SU-DHL-6 (cell line): ENCODE measurements around the gene WFDC8.
"Not testable (repeated sequence)": the region's sequence is repeated elsewhere in the genome, so short reads cannot be mapped to it uniquely, and the experiment has no call there.

Source experiments
- H2AFZ ChIP-seq: fragments of 200-600 bp; sonication (generic); 2 replicates; pipeline ENCODE4 v1.6.1; 2014; ENCODE audit warnings: low read depth, mild to moderate bottlenecking, moderate library complexity, mixed read lengths, antibody characterized with exemption, low read length; ENCODE audit not compliant: severe bottlenecking
- H3F3A ChIP-seq: fragments of 200-600 bp; shearing (Covaris generic); 2 replicates; pipeline ENCODE4 v1.6.0; 2016; ENCODE audit warnings: antibody characterized with exemption, mild to moderate bottlenecking; ENCODE audit not compliant: insufficient read depth
- H3K27ac ChIP-seq: fragments of 200-600 bp; sonication (generic); 2 replicates; pipeline ENCODE4 v1.5.1; 2016; ENCODE audit warnings: low read depth, mild to moderate bottlenecking, low read length, moderate library complexity, mixed read lengths
- H3K27me3 ChIP-seq: fragments of 200-600 bp; sonication (generic), shearing (Covaris generic); 2 replicates; pipeline ENCODE4 v1.6.0; 2014; ENCODE audit warnings: mild to moderate bottlenecking, low read length
- H3K36me3 ChIP-seq: fragments of 200-600 bp; sonication (generic); 2 replicates; pipeline ENCODE4 v1.6.1; 2014; ENCODE audit warnings: mild to moderate bottlenecking, low read length, mixed read lengths
- H3K4me2 ChIP-seq: fragments of 300-600, 200-600 bp; shearing (Covaris generic), sonication (generic); 2 replicates; pipeline ENCODE4 v1.6.0; 2014; ENCODE audit warnings: low read length, low read depth, mild to moderate bottlenecking; ENCODE audit not compliant: poor library complexity, severe bottlenecking
- H3K4me3 ChIP-seq: fragments of 200-600 bp; sonication (generic); 2 replicates; pipeline ENCODE4 v1.5.1; 2014; ENCODE audit warnings: antibody characterized with exemption, low read length, mild to moderate bottlenecking, mixed read lengths; ENCODE audit not compliant: insufficient read depth, poor library complexity, severe bottlenecking
- H3K79me2 ChIP-seq: fragments of 200-600 bp; sonication (generic); 2 replicates; pipeline ENCODE4 v1.6.1; 2014; ENCODE audit warnings: mild to moderate bottlenecking, low read length, moderate library complexity; ENCODE audit not compliant: insufficient read depth
- H3K9ac ChIP-seq: fragments of 200-600 bp; sonication (generic); 2 replicates; pipeline ENCODE4 v1.7.0; 2014; ENCODE audit warnings: mild to moderate bottlenecking, low read length
- H3K9me2 ChIP-seq: fragments of 200-600 bp; sonication (generic); replicated peaks from 2 replicates; pipeline ENCODE4 v1.6.1; 2014; ENCODE audit warnings: low read length; ENCODE audit not compliant: insufficient read depth
- H3K9me3 ChIP-seq: fragments of 200-600 bp; sonication (generic); 2 replicates; pipeline ENCODE4 v1.6.1; 2014; ENCODE audit warnings: low read length, mixed read lengths; ENCODE audit not compliant: insufficient read depth
- H4K20me1 ChIP-seq: fragments of 200-600 bp; sonication (generic); 2 replicates; pipeline ENCODE4 v1.6.1; 2014; ENCODE audit warnings: low read depth, mild to moderate bottlenecking, antibody characterized with exemption, low read length, moderate library complexity, mixed read lengths
- EZH2phosphoT487 ChIP-seq: fragments of 200-600 bp; sonication (generic), shearing (Covaris generic); conservative IDR thresholded peaks from 2 replicates; pipeline ENCODE4 v1.6.1; 2018; ENCODE audit warnings: mild to moderate bottlenecking, antibody characterized with exemption, low read length, moderate library complexity, mixed read lengths
- TF ChIP-seq, protein P1 (sequence below): fragments of 200-600 bp; sonication (generic); IDR thresholded peaks from one replicate; pipeline ENCODE4 v1.5.1; 2017; ENCODE audit warnings: antibody characterized with exemption, mild to moderate bottlenecking, low read length, moderate library complexity; ENCODE audit not compliant: insufficient read depth, poor library complexity, severe bottlenecking

Gene WFDC8

GRCh38 chr20:45589725-45590124 is 10.6 kb upstream of the WFDC8 start:
- TF ChIP-seq, protein P1, sequence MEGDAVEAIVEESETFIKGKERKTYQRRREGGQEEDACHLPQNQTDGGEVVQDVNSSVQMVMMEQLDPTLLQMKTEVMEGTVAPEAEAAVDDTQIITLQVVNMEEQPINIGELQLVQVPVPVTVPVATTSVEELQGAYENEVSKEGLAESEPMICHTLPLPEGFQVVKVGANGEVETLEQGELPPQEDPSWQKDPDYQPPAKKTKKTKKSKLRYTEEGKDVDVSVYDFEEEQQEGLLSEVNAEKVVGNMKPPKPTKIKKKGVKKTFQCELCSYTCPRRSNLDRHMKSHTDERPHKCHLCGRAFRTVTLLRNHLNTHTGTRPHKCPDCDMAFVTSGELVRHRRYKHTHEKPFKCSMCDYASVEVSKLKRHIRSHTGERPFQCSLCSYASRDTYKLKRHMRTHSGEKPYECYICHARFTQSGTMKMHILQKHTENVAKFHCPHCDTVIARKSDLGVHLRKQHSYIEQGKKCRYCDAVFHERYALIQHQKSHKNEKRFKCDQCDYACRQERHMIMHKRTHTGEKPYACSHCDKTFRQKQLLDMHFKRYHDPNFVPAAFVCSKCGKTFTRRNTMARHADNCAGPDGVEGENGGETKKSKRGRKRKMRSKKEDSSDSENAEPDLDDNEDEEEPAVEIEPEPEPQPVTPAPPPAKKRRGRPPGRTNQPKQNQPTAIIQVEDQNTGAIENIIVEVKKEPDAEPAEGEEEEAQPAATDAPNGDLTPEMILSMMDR, result no peak
- no peak for TF ChIP-seq EZH2phosphoT487
- Histone ChIP-seq H3K4me3 (no peak overlapping the region), H3K27ac (no peak overlapping the region), H2AFZ (no peak overlapping the region), H3K9ac (no peak overlapping the region), H3K9me2 (no peaks in the 10 kb centered on the region), H3K4me2 (no peak overlapping the region), H3K9me3 (no peaks in the 10 kb centered on the region), H3F3A (no peaks in the 10 kb centered on the region), H4K20me1 (no peaks in the 10 kb centered on the region), H3K36me3 (no peaks in the 10 kb centered on the region), H3K27me3 (no peaks in the 10 kb centered on the region), H3K79me2 (no peaks in the 10 kb centered on the region)

- Histone ChIP-seq H2AFZ (no peak overlapping the region), H3K9ac (no peak overlapping the region), H3F3A (no peaks in the 10 kb centered on the region), H3K4me2 (no peak overlapping the region), H3K27ac (no peak overlapping the region), H3K36me3 (no peaks in the 10 kb centered on the region), H3K79me2 (no peaks in the 10 kb centered on the region), H3K9me3 (no peaks in the 10 kb centered on the region), H3K4me3 (no peak overlapping the region), H3K27me3 (no peaks in the 10 kb centered on the region), H3K9me2 (no peaks in the 10 kb centered on the region), H4K20me1 (no peaks in the 10 kb centered on the region)
- TF ChIP-seq EZH2phosphoT487, result no peak
- TF ChIP-seq, protein P1, result no peak
These were observed 9.7 kb upstream of the WFDC8 start for GRCh38 chr20:45588800-45589199.

DNA sequence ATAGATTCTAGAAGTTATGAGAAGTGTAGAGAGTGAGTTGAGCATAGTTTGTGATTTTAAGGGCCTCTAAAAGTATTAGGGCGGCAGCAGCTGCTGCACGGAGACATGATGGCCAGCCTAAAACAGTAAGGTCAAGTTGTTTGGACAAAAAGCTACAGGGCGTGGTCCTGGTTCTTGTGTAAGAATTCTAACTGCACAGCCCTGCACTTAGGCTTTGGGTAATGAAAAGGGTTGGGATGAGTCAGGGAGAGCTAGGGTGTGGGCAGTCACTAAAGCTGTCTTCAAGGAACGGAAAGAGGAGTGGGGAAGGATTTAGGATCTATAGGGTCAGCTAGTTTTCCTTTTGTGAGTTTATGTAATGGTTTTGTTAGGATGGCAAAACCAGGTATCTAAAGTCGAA is 6.9 kb upstream of the WFDC8 start:
- H3K9me2 ChIP-seq, H3K4me2 ChIP-seq, H3K9me3 ChIP-seq, H3K36me3 ChIP-seq, H3F3A ChIP-seq, H4K20me1 ChIP-seq, H3K27me3 ChIP-seq, H3K79me2 ChIP-seq, H3K9ac ChIP-seq, H3K4me3 ChIP-seq, H2AFZ ChIP-seq, H3K27ac ChIP-seq: not testable (repeated sequence)

DNA sequence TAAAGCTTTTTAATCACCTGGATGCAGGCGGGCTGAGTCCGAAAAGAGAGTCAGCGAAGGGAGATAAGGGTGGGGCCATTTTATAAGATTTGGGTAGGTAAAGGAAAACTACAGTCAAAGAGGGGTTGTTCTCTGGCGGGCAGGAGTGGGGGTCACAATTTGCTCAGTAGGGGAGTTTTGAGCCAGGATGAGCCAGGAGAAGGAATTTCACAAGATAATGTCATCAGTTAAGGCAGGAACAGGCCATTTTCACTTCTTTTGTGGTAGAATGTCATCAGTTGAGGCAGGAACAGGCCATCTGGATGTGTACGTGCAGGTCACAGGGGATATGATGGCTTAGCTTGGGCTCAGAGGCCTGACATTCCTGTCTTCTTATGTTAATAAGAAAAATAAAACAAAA is 5.2 kb upstream of the WFDC8 start:
- H3F3A ChIP-seq, H2AFZ ChIP-seq, H3K9me2 ChIP-seq, H3K27ac ChIP-seq, H4K20me1 ChIP-seq, H3K79me2 ChIP-seq, H3K9me3 ChIP-seq, H3K9ac ChIP-seq, H3K27me3 ChIP-seq, H3K36me3 ChIP-seq, H3K4me3 ChIP-seq, H3K4me2 ChIP-seq: not testable (repeated sequence)
